A673 (cell line): ENCODE data around the gene MMP14. TPM values are rescaled to one million over a fixed set of nuclear protein-coding genes. Genes with fewer than 3 reads are reported as not detected.

Experiments used
- BruUV-seq: library from RNA; stranded (reverse); fragments of 400-500 nt; replicated peaks from 2 replicates; lab custom pipeline; 2021; lab: Mats Ljungman, UMichigan
- CTCF ChIA-PET: fragments of 300-600 bp; sonication (Branson Sonifier 250); formaldehyde crosslinking; loops from one replicate; lab custom pipeline; 2022; ENCODE audit warnings: antibody characterized with exemption; lab: Charles Lee
- POLR2A ChIA-PET: fragments of 300-600 bp; sonication (Branson Sonifier 250); formaldehyde crosslinking; loops from one replicate; lab custom pipeline; 2022; ENCODE audit warnings: antibody characterized with exemption; ENCODE audit not compliant: low non-redundant PET; lab: Charles Lee
- DNase-seq: peaks from one replicate; pipeline ENCODE4 v3.0.0-alpha.2; 2015; ENCODE audit warnings: low spot score
- H3K27ac ChIP-seq: fragments of 200-600 bp; sonication (generic); 2 replicates; pipeline ENCODE4 v1.5.1; 2016; ENCODE audit warnings: mixed run types, low read depth, mild to moderate bottlenecking, mixed read lengths, antibody characterized with exemption, low read length; ENCODE audit not compliant: poor library complexity, severe bottlenecking
- H3K27me3 ChIP-seq: fragments of 200-600 bp; sonication (generic); replicated peaks from 2 replicates; pipeline ENCODE4 v1.6.1; 2017; ENCODE audit warnings: mixed run types, low read depth, mild to moderate bottlenecking, mixed read lengths, antibody characterized with exemption, low read length; ENCODE audit not compliant: insufficient read depth, poor library complexity
- H3K36me3 ChIP-seq: fragments of 200-600 bp; sonication (generic); 2 replicates; pipeline ENCODE4 v1.6.1; 2016; ENCODE audit warnings: mixed run types, mild to moderate bottlenecking, mixed read lengths, antibody characterized with exemption, low read length; ENCODE audit not compliant: insufficient read depth, poor library complexity, severe bottlenecking
- H3K4me1 ChIP-seq: fragments of 200-600 bp; sonication (generic); 2 replicates; pipeline ENCODE4 v1.6.1; 2017; ENCODE audit warnings: mixed run types, mild to moderate bottlenecking, mixed read lengths, antibody characterized with exemption, low read length; ENCODE audit not compliant: insufficient read depth, poor library complexity, severe bottlenecking
- H3K4me3 ChIP-seq: fragments of 200-600 bp; sonication (generic); 2 replicates; pipeline ENCODE4 v1.5.1; 2016; ENCODE audit warnings: low read depth, mixed run types, mild to moderate bottlenecking, mixed read lengths, low read length; ENCODE audit not compliant: poor library complexity, severe bottlenecking
- H3K9me3 ChIP-seq: fragments of 200-600 bp; sonication (generic); 2 replicates; pipeline ENCODE4 v1.6.1; 2016; ENCODE audit warnings: mixed run types, low read depth, mild to moderate bottlenecking, mixed read lengths, antibody characterized with exemption, low read length; ENCODE audit not compliant: poor library complexity, severe bottlenecking
- CTCF ChIP-seq: fragments of 300-800, 200-600 bp; sonication (generic); conservative IDR thresholded peaks from 2 replicates; pipeline ENCODE4 v1.5.1; 2017; ENCODE audit warnings: low read depth, mild to moderate bottlenecking, antibody characterized with exemption, low read length, moderate library complexity, mixed read lengths
- EZH2 ChIP-seq: fragments of 200-600 bp; sonication (generic); IDR thresholded peaks from 2 replicates; pipeline ENCODE4 v1.6.1; 2017; ENCODE audit warnings: borderline replicate concordance, low read depth, mild to moderate bottlenecking, mixed read lengths, antibody characterized with exemption, low read length; ENCODE audit not compliant: poor library complexity, severe bottlenecking
- intact Hi-C: fragments of 100-400 bp; cut with micrococcal nuclease; formaldehyde crosslinking; loops from one replicate; pipeline ENCODE4 v1.10.0; 2022; ENCODE audit not compliant: unreplicated experiment
- total RNA-seq: library from RNA; stranded (reverse); gene quantifications from 2 replicates; pipeline ENCODE4 v1.2.3, GENCODE V29; 2021

The MMP14 gene
- total RNA-seq, 1 experiment from 2014 or later: 91.3 TPM

DNA sequence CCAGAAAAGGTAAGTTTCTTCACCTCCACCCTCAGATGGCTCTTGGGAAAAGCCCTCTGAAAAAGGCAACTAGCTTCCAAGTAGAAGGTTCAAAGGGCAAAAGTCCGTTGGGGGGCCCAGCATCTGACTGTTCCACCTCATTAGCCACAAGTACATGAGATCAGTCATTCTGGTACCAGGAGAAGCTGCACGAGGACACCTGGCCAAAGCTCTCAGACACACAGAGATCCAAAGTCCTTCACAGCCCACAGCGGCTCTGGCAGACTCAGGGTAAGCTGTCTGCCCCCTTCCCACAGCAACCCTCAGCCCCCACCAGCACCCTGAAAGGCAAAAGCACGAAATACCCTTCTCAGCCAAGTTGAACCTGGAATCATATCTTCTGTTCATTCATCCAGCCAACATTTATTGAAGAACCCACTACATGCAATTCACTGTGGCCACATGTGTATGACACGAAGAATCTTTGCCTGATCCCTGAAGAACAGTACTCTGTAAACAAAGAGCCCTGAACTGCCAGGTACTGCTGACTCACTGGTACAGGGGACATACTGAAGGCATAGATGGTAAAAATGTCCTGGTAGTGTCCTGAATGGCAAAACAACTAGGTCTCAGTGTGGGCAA is 40.2 kb upstream of the MMP14 start:
- Histone ChIP-seq H3K4me1 (no peaks in the 10 kb centered on the region), H3K9me3 (no peaks in the 10 kb centered on the region), H3K36me3 (no peaks in the 10 kb centered on the region), H3K27ac (no peak overlapping the region), H3K27me3 (no peaks in the 10 kb centered on the region), H3K4me3 (no peak overlapping the region)
- no peak for TF ChIP-seq EZH2
- TF ChIP-seq CTCF: no peak
- POLR2A ChIA-PET: no interaction called here
- BruUV-seq: no TSS peak
- no peak for DNase-seq
- intact Hi-C loops: no loop called here
- CTCF ChIA-PET: no interaction called here

DNA sequence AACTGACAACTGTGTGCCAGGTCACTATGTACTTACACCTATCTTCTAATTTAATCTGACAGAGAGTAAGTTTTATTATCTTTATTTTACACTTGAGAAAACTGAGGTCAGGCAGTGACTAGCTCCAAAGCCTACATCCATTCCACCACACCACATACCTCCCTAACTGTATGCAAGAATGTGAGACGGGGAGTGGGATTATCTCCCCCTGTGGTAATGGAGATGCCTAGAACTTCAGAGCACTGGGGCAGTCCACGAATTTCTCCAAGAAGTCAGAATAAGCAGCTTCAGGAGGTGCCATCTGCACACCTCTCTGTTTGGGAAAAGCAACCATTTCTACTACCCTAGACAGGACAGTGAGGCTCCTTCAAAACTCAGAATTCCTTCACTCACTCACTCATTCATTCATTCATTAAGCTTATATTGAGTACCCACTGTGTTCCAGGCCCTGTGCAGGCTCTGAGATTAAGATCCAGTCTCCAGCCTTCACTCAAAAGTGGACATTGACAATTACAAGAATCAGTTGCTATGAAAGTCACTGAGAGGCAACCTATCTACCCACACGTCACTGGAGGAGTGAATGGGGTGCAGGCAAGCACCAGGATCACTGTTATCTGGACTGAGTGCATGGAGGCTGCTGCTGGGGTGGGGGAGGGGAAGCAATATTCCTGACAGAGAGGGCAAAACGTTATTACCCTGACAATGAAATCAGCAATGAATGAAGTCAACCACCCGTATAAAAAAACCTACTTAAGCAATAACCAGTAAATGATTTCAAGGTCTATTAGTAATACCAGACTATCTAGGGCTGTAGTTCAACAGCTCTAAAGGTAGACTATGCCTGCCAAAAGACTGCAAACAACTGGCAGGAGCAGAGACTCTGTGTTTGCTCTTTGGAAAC is 39.1 kb upstream of the MMP14 start:
- POLR2A ChIA-PET: interaction anchor here (0.6 kb wide), 1 partner anchor 18 kb away, joined by 3 read pairs; the partner anchor contains the start of gene SLC7A7
- CTCF ChIA-PET: no interaction called here
- Histone ChIP-seq H3K4me3 (no peak overlapping the region), H3K4me1 (no peaks in the 10 kb centered on the region), H3K36me3 (no peaks in the 10 kb centered on the region), H3K27ac (no peak overlapping the region), H3K27me3 (no peaks in the 10 kb centered on the region), H3K9me3 (no peaks in the 10 kb centered on the region)
- intact Hi-C loops: no loop called here
- DNase-seq: no peak
- BruUV-seq: no TSS peak
- TF ChIP-seq EZH2 (no peak), CTCF (no peak)

DNA sequence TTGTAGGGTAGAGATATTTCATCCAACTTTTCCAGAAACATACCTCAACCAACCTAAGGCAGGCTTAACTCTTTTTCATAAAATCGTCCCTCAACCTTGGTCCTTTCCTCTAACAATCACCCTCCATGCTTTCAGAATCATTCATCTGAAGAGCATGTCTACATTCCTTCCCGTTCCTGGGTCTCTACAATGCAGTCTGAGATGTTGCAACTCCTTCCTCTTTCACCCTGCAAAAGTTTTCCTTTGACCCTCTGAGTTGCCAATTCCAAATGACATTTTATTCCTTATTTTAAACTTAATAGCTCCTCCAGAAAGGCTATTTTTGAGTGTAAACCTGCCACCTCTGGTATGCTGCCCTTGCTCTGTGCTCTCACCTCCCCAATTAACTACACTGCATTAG is 37.9 kb upstream of the MMP14 start:
- ChIA-PET CTCF (no interaction called here), POLR2A (no interaction called here)
- H3K9me3 ChIP-seq: no peaks in the 10 kb centered on the region
- no peaks in the 10 kb centered on the region for H3K27me3 ChIP-seq
- BruUV-seq: no TSS peak
- H3K36me3 ChIP-seq: no peaks in the 10 kb centered on the region
- TF ChIP-seq CTCF (no peak), EZH2 (no peak)
- no peak overlapping the region for H3K27ac ChIP-seq
- intact Hi-C loops: no loop called here
- no peak overlapping the region for H3K4me3 ChIP-seq
- DNase-seq: no peak
- no peaks in the 10 kb centered on the region for H3K4me1 ChIP-seq
